Mesothelial cell of epicardium (in vitro differentiated cells): ENCODE measurements around the gene NEBL. TPM values are rescaled to one million over a fixed set of nuclear protein-coding genes. Genes with fewer than 3 reads are reported as not detected.

Experiments
- DNase-seq, 2 experiments: peaks; one replicate each; pipeline ENCODE4 v3.0.0; 2021; ENCODE audit warnings: low spot score in 2 of 2; ENCODE audit not compliant: unreplicated experiment in 2 of 2
- H3K27ac Mint-ChIP-seq: 2 replicates; pipeline ENCODE4 v1.8.0; 2021; ENCODE audit warnings: mixed read lengths
- H3K27me3 Mint-ChIP-seq: 2 replicates; pipeline ENCODE4 v1.8.0; 2021; ENCODE audit warnings: low read depth, mixed read lengths
- H3K36me3 Mint-ChIP-seq: 2 replicates; pipeline ENCODE4 v1.8.0; 2021; ENCODE audit warnings: mixed read lengths
- H3K4me1 Mint-ChIP-seq: 2 replicates; pipeline ENCODE4 v1.8.0; 2021; ENCODE audit warnings: mixed read lengths
- H3K4me3 Mint-ChIP-seq: 2 replicates; pipeline ENCODE4 v1.8.0; 2021; ENCODE audit warnings: mild to moderate bottlenecking, moderate library complexity, mixed read lengths
- H3K9me3 Mint-ChIP-seq: 2 replicates; pipeline ENCODE4 v1.8.0; 2021; ENCODE audit warnings: mixed read lengths
- total RNA-seq: library from RNA; stranded (reverse); gene quantifications from 3 replicates; pipeline ENCODE4 v1.2.1, GENCODE V29; 2021
- TF ChIP-seq, protein P1 (sequence below): fragments of 200-600 bp; sonication (generic); IDR thresholded peaks from one replicate; pipeline ENCODE4 v1.5.0; 2021; ENCODE audit warnings: antibody characterized with exemption; ENCODE audit not compliant: unreplicated experiment

NEBL gene
- total RNA-seq, 1 donor from 2014 or later: 13.0 TPM

DNA sequence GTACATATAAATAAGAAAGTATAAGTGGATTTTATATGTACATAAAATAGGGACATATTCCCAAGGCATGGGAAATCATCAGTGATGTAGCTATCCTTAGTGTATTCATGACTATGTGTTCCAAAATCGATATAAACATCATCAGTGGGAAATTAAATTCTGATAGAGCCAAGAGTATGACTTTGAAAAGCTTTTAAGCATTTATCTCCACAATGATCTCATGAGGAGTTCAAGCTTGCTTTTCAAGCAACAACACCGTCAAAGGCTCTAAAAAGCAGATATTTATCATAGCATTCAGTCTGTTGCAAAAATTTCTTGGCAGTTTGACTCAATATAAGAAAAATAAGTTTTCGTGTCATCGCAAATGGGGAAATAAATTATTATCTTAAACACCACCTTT is 14.5 kb upstream of the NEBL start:
- Mint-ChIP-seq H3K9me3 (peaks cover 9% of the 10 kb centered on the region), H3K27ac (no peak overlapping the region), H3K4me3 (no peak overlapping the region)

DNA sequence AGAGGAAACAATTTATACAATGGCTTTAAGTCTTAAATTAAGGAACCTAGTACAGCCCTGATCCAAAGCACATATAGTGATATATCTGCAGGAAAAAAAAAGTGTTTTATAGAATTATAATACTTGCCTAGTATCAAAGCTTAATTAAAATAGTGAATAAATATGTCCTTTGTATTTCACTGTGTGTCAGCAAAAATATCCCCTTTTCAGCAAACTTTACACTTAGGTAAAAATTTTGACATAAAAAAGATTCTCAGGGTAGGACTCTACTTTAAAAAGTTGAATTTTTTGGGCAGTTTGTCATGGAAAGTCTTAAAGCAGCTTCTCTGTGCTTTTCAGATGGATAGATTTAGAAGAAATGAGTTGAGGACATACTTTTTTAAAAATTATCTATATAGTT is 12.7 kb upstream of the NEBL start:
- Mint-ChIP-seq H3K27ac (no peak overlapping the region), H3K4me1 (peaks cover 14% of the 10 kb centered on the region)
- no peak for DNase-seq

More for the DNA sequence above, 14.5 kb upstream of the NEBL start:
- no peaks in the 10 kb centered on the region for H3K27me3 Mint-ChIP-seq
- no peak for DNase-seq
- H3K36me3 Mint-ChIP-seq: peaks cover 2% of the 10 kb centered on the region
- TF ChIP-seq, protein P1, sequence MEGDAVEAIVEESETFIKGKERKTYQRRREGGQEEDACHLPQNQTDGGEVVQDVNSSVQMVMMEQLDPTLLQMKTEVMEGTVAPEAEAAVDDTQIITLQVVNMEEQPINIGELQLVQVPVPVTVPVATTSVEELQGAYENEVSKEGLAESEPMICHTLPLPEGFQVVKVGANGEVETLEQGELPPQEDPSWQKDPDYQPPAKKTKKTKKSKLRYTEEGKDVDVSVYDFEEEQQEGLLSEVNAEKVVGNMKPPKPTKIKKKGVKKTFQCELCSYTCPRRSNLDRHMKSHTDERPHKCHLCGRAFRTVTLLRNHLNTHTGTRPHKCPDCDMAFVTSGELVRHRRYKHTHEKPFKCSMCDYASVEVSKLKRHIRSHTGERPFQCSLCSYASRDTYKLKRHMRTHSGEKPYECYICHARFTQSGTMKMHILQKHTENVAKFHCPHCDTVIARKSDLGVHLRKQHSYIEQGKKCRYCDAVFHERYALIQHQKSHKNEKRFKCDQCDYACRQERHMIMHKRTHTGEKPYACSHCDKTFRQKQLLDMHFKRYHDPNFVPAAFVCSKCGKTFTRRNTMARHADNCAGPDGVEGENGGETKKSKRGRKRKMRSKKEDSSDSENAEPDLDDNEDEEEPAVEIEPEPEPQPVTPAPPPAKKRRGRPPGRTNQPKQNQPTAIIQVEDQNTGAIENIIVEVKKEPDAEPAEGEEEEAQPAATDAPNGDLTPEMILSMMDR: no peak
- H3K4me1 Mint-ChIP-seq: peaks cover 14% of the 10 kb centered on the region

DNA sequence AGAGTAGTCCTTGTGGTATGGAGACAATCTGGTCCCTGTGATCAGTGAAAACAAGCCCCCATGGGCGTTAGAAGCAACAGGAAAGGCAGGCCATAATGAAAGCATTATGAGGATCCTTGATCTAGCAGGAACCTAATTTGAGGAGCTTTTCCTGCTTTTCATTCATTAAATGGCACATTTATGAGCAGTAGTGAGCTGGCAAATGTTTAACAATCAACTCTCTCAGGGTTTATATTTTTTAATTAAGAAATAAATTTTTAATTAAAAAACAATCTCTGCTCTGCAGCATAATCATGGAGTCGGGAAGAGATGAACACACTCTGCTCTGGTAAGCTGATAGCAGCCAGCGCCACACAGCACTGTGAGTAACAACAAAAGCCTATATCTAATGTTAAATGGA is 11.3 kb upstream of the NEBL start:
- Mint-ChIP-seq H3K4me1 (peaks cover 14% of the 10 kb centered on the region), H3K4me3 (no peak overlapping the region), H3K9me3 (peaks cover 15% of the 10 kb centered on the region), H3K27me3 (no peaks in the 10 kb centered on the region), H3K27ac (no peak overlapping the region), H3K36me3 (peaks cover 5% of the 10 kb centered on the region)
- TF ChIP-seq, protein P1: no peak
- no peak for DNase-seq

More for the DNA sequence above, 12.7 kb upstream of the NEBL start:
- H3K36me3 Mint-ChIP-seq: peaks cover 5% of the 10 kb centered on the region
- TF ChIP-seq, protein P1: no peak
- no peaks in the 10 kb centered on the region for H3K27me3 Mint-ChIP-seq
- peaks cover 12% of the 10 kb centered on the region for H3K9me3 Mint-ChIP-seq
- no peak overlapping the region for H3K4me3 Mint-ChIP-seq

DNA sequence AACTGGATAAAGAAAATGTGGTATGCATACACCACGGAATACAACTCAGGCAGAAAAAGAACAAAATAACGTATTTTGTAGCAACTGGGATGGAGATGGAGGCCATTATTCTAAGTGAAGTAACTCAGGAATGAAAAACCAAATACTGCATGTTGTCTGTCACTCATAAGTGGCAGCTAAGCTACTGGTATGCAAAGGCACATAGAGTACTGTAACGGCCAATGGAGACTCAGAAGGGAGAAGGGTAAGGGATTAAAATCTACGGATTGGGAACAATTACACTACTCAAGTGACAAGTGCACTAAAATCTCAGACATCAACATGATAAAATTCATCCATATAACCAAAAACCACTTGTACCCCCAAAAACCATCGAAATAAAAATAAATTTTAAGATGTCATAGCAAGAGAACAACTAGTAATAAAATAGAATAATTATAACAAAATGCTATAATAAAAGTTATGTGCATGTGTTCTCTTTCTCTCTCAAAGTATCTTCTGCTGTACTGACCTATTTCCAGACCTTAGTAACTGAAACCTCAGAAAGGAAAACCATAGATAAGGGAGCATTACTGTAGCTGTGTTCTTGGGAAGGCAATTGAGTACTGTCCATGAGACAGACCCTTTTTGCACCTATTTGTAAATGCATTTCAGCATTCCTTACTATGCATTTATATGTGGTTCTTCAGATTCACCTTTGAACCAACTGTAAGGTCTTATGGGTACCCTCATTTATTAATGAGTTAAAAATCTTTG is 6.7 kb upstream of the NEBL start:
- no peak overlapping the region for H3K4me3 Mint-ChIP-seq
- TF ChIP-seq, protein P1: no peak
- no peak overlapping the region for H3K27ac Mint-ChIP-seq
- H3K9me3 Mint-ChIP-seq: peaks cover 13% of the 10 kb centered on the region
- H3K27me3 Mint-ChIP-seq: no peaks in the 10 kb centered on the region
- no peak for DNase-seq
- H3K4me1 Mint-ChIP-seq: peaks cover under 1% of the 10 kb centered on the region
- H3K36me3 Mint-ChIP-seq: peaks cover 5% of the 10 kb centered on the region

DNA sequence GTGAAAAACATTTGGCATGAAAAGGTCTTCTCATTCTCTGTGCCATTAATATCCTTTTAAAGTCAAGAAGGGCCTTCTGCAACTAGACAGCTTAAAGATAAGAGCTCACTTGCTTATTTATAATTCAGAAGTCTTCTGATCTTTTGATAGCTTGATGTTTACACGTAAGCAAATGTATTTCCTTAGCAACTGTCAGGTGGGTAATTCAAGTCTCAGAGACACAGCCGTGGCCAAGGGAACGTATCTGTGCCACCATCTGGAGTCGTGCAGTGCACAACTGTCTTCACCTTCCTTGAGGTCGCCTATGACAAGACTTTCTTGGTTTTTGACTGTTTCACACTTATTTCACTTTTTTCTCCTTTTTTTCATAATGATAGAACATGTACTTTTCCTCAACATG is 4.0 kb upstream of the NEBL start:
- TF ChIP-seq, protein P1: no peak
- peaks cover 6% of the 10 kb centered on the region for H3K4me1 Mint-ChIP-seq
- peaks cover 8% of the 10 kb centered on the region for H3K9me3 Mint-ChIP-seq
- peaks cover 3% of the 10 kb centered on the region for H3K36me3 Mint-ChIP-seq
- H3K4me3 Mint-ChIP-seq: no peak overlapping the region
- H3K27me3 Mint-ChIP-seq: no peaks in the 10 kb centered on the region
- H3K27ac Mint-ChIP-seq: no peak overlapping the region
- no peak for DNase-seq
